ENCODE measurements around the gene THOP1.

Gene THOP1

DNA sequence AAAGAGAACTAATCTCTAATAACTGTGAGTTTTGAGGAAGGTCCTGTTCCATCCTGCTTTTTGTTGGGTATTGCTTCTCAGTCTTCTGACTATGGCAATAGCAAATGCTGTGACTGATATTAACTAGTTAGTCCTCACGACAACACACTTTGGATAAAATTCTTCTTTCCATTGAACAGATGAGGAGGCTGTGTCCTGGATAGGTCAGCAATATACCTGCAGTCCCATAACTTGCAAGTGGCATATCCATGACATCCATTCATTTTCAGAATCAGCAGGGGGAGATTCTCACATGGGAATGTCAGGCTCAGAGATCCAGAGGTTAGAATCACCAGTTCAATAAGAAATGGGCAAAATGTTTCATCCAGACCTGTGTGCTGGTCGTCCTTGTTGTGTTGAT lies 41.7 kb downstream of the THOP1 start:
- Histone ChIP-seq H3K27me3 (ENCODE audit: insufficient read depth, low read depth, severe bottlenecking) (no peaks in the 10 kb centered on the region), H3K36me3 (peaks cover 10% of the 10 kb centered on the region), H3K9me3 (ENCODE audit: severe bottlenecking) (peaks cover 4% of the 10 kb centered on the region), H3K27ac (no peak overlapping the region), H3K4me3 (ENCODE audit: low read depth, low read length) (no peak overlapping the region)
- DNase-seq = no peak
- TF ChIP-seq, protein P1, sequence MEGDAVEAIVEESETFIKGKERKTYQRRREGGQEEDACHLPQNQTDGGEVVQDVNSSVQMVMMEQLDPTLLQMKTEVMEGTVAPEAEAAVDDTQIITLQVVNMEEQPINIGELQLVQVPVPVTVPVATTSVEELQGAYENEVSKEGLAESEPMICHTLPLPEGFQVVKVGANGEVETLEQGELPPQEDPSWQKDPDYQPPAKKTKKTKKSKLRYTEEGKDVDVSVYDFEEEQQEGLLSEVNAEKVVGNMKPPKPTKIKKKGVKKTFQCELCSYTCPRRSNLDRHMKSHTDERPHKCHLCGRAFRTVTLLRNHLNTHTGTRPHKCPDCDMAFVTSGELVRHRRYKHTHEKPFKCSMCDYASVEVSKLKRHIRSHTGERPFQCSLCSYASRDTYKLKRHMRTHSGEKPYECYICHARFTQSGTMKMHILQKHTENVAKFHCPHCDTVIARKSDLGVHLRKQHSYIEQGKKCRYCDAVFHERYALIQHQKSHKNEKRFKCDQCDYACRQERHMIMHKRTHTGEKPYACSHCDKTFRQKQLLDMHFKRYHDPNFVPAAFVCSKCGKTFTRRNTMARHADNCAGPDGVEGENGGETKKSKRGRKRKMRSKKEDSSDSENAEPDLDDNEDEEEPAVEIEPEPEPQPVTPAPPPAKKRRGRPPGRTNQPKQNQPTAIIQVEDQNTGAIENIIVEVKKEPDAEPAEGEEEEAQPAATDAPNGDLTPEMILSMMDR (IDR thresholded peaks at IDR 0.05; ENCODE audit: low read depth, low read length) = no peak

DNA sequence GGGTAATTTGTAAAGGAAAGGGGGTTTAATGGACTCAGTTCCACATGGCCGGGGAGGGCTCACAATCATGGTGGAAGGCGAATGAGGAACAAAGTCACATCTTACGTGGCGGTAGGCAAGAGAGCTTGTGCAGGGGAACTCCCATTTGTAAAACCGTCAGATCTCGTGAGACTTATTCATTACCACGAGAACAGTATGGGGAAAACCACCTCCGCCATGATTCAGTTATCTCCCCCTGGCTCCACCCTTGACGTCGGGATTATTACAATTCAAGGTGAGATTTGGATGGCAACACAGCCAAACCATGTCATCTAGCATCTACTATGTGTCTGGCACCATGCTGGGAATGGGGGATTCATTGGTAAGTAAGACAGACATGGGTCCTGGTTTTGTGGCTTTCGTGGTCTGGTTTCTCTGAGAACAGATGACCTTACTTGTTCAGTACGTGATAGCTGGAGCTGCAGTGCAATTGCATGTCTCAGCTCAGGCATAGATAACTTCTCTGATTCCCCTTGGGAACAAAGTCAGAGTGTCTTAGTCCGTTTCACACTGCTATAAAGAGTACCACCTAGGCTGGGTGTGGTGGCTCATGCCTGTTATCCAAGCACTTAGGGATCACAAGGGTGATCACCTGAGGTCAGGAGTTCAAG lies 42.7 kb downstream of the THOP1 start:
- Histone ChIP-seq H3K36me3 (peaks cover 18% of the 10 kb centered on the region), H3K4me3 (ENCODE audit: low read depth, low read length) (no peak overlapping the region), H3K27ac (no peak overlapping the region), H3K27me3 (ENCODE audit: insufficient read depth, low read depth, severe bottlenecking) (no peaks in the 10 kb centered on the region), H3K9me3 (ENCODE audit: severe bottlenecking) (peaks cover 9% of the 10 kb centered on the region)
- TF ChIP-seq, protein P1 (IDR thresholded peaks at IDR 0.05; ENCODE audit: low read depth, low read length) = no peak
- no peak for DNase-seq

DNA sequence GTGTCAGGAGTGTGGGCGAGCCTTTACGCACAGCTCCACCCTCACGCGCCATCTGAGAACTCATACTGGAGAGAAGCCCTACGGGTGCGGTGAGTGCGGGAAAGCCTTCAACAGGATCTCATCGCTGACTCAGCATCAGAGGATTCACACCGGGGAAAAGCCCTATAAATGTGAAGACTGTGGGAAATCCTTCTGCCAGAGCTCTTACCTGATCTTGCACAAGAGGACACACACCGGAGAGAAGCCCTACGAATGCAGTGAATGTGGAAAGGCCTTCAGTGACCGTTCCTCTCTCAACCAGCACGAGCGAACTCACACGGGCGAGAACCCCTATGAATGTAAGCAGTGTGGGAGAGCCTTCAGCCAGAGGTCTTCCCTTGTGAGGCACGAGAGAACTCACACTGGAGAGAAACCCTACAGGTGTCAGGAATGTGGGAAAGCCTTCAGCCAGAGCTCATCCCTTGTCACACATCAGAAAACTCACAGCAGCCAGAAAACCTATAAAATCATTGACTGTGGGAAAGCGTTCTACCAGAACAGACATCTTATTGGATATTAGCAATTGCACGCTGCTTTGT lies 49.1 kb downstream of the THOP1 start:
- H3K4me3 ChIP-seq (ENCODE audit: low read depth, low read length) = no peak overlapping the region
- H3K27me3 ChIP-seq (ENCODE audit: insufficient read depth, low read depth, severe bottlenecking) = no peaks in the 10 kb centered on the region
- peaks cover 37% of the 10 kb centered on the region for H3K36me3 ChIP-seq
- no peak for DNase-seq
- no peak overlapping the region for H3K27ac ChIP-seq
- peaks cover 48% of the 10 kb centered on the region for H3K9me3 ChIP-seq (ENCODE audit: severe bottlenecking)
- TF ChIP-seq, protein P1 (IDR thresholded peaks at IDR 0.05; ENCODE audit: low read depth, low read length) = no peak

DNA sequence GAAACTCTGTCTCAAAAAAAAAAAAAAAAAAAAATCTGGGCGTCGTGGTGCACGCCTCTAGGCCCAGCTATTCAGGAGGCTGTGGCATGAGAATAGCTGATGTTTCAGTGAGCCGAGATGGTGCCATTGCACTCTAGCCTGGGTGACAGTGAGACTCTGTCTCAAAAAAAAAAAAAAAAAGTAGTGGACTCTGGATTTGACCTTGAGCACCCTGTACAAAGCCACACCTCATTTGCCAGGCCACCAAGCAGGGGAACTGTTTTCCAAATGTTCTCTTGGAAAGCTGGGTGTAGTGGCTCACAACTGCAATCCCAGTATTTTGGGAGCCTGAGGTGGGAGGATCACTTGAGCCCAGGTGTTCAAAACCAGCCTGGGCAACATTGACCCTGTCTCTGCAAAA lies 52.1 kb downstream of the THOP1 start:
- Histone ChIP-seq H3K27ac (no peak overlapping the region), H3K4me3 (ENCODE audit: low read depth, low read length) (no peak overlapping the region), H3K27me3 (ENCODE audit: insufficient read depth, low read depth, severe bottlenecking) (no peaks in the 10 kb centered on the region), H3K9me3 (ENCODE audit: severe bottlenecking) (peaks cover 43% of the 10 kb centered on the region), H3K36me3 (peaks cover 33% of the 10 kb centered on the region)
- TF ChIP-seq, protein P1 (IDR thresholded peaks at IDR 0.05; ENCODE audit: low read depth, low read length) = no peak
- DNase-seq = no peak

DNA sequence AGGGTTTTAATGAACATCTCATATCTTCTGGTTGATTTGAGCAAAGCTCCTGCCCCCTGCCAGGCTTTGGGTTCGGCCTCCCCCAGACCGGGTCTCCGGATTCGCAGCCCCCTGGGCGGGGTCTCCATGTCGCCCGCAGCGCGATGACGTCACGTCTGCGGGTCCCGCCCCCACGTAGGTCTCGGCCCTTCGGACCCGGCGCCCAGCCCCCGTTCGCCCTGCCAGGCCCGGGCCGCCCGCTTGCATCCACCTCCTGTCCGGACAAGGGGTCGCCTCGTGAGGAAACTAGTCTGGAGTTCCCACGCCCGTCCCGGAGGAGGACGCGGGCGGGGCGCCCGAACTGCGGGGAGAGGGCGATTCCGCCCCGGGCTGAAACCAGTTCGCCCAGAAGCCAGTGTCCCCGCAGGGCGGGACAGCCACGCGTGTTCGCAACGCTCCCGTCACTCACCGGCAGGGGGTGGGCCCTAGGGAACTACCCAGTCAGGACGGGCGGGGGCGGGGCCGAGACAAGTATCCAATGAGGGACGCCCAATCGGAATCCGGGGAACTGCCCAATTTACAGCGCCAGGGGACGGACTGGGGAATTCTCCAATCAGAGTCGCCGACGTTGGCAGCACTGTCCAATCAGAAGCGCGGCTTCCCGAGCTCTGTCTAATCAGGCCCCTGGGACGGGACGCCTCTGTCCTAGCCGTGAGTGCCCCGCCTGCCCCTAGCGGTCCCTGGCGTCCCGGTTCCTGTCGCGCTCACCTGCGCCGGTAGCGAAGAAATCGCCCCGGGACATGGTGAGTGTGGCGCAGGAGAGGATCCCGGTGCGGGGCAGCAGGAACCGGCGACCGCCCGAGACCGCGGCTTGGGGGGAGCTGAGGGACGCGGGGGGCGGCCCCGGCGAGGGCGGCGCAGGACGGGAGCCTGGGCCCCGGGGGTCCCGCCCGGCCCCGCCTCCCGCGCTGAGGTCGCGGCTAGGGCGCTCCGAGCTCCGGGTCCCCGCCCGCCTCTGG lies 55.8 kb downstream of the THOP1 start, which contains the start of gene ZNF555:
Gene ZNF555, plus strand, starts transcription at position 682 of the 998 bp plus-strand sequence. Its CDS starts 98 bp downstream, at position 780.
- TF ChIP-seq, protein P1 (IDR thresholded peaks at IDR 0.05; ENCODE audit: low read depth, low read length) = peak; percentile 67

More for the DNA sequence above, 55.8 kb downstream of the THOP1 start, which contains the start of gene ZNF555:
- Histone ChIP-seq H3K27me3 (ENCODE audit: insufficient read depth, low read depth, severe bottlenecking) (no peaks in the 10 kb centered on the region), H3K9me3 (ENCODE audit: severe bottlenecking) (peaks cover 12% of the 10 kb centered on the region), H3K36me3 (peaks cover 12% of the 10 kb centered on the region; the same call in 1 of the 2 replicates), H3K4me3 (ENCODE audit: low read depth, low read length) (peak within 1 kb of the TSS; percentile 66), H3K27ac (peak within 1 kb of the TSS; percentile 90)
- DNase-seq = peak; percentile 99
